HepG2 (cell line): ENCODE measurements around the gene NPHP4.

ENCODE experiments used
- FOXA1 ChIP-seq, 2 experiments: fragments of 450-650 bp in 1 of 2; sonication (generic) in 1 of 2; formaldehyde crosslinking in 1 of 2; IDR thresholded peaks; 2 replicates each; pipeline versions ENCODE4 v1.4.0 to v1.6.1; 2016 to 2020; ENCODE audit warnings: missing genetic modification reagents in 1 of 2
- KAT7 ChIP-seq: IDR thresholded peaks from 2 replicates; pipeline ENCODE4 v1.6.1; 2018; ENCODE audit warnings: borderline replicate concordance, missing compliant biosample characterization
- MTF1 ChIP-seq: sonication (generic); formaldehyde crosslinking; IDR thresholded peaks from 2 replicates; pipeline ENCODE4 v1.5.0; 2020; ENCODE audit warnings: missing genetic modification reagents
- XRCC5 ChIP-seq: fragments of 200-400 bp; formaldehyde crosslinking; optimal IDR thresholded peaks from 2 replicates; pipeline ENCODE3; 2017; ENCODE audit warnings: mild to moderate bottlenecking, low read length
- ZIK1 ChIP-seq: sonication (generic); formaldehyde crosslinking; IDR thresholded peaks from 2 replicates; pipeline ENCODE4 v1.5.0; 2020; ENCODE audit warnings: mild to moderate bottlenecking, low read depth, missing genetic modification reagents, borderline replicate concordance
- ZMYM4 ChIP-seq: sonication (generic); formaldehyde crosslinking; IDR thresholded peaks from 2 replicates; pipeline ENCODE4 v1.8.1; 2023; ENCODE audit warnings: mild to moderate bottlenecking, missing genetic modification reagents
- ZNF343 ChIP-seq: sonication (generic); formaldehyde crosslinking; IDR thresholded peaks from 2 replicates; pipeline ENCODE4 v1.4.0; 2020; ENCODE audit warnings: mild to moderate bottlenecking, missing genetic modification reagents
- ZSCAN21 ChIP-seq: sonication (generic); formaldehyde crosslinking; IDR thresholded peaks from 2 replicates; pipeline ENCODE4 v1.8.0; 2022; ENCODE audit warnings: mild to moderate bottlenecking, missing genetic modification reagents, moderate library complexity, borderline replicate concordance
- TF ChIP-seq, protein P1 (sequence below): sonication (generic); formaldehyde crosslinking; IDR thresholded peaks from 2 replicates; pipeline ENCODE4 v1.4.0; 2020; ENCODE audit warnings: missing genetic modification reagents
- TF ChIP-seq, protein P2 (sequence below): sonication (generic); formaldehyde crosslinking; IDR thresholded peaks from 2 replicates; pipeline ENCODE4 v1.4.0; 2020; ENCODE audit warnings: mild to moderate bottlenecking, missing genetic modification reagents
- TF ChIP-seq, protein P3 (sequence below): IDR thresholded peaks from 2 replicates; pipeline ENCODE4 v1.6.1; 2016
- TF ChIP-seq, protein P4 (sequence below): sonication (generic); formaldehyde crosslinking; IDR thresholded peaks from 2 replicates; pipeline ENCODE4 v1.5.0; 2020; ENCODE audit warnings: mild to moderate bottlenecking, missing genetic modification reagents, moderate library complexity

- TF ChIP-seq FOXA1 (IDR thresholded peaks at IDR 0.05) (no peak), FOXA1 (CRISPR knock-in tag; IDR thresholded peaks at IDR 0.05) (no peak), MTF1 (no peak), ZIK1 (CRISPR knock-in tag) (no peak), XRCC5 (no peak), ZMYM4 (CRISPR knock-in tag) (no peak), KAT7 (CRISPR knock-in tag) (no peak), ZSCAN21 (CRISPR knock-in tag) (no peak), ZNF343 (no peak)
- TF ChIP-seq, protein P1, sequence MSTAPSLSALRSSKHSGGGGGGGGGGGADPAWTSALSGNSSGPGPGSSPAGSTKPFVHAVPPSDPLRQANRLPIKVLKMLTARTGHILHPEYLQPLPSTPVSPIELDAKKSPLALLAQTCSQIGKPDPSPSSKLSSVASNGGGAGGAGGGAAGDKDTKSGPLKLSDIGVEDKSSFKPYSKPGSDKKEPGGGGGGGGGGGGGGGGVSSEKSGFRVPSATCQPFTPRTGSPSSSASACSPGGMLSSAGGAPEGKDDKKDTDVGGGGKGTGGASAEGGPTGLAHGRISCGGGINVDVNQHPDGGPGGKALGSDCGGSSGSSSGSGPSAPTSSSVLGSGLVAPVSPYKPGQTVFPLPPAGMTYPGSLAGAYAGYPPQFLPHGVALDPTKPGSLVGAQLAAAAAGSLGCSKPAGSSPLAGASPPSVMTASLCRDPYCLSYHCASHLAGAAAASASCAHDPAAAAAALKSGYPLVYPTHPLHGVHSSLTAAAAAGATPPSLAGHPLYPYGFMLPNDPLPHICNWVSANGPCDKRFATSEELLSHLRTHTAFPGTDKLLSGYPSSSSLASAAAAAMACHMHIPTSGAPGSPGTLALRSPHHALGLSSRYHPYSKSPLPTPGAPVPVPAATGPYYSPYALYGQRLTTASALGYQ (CRISPR knock-in tag) = no peak
- TF ChIP-seq, protein P2, sequence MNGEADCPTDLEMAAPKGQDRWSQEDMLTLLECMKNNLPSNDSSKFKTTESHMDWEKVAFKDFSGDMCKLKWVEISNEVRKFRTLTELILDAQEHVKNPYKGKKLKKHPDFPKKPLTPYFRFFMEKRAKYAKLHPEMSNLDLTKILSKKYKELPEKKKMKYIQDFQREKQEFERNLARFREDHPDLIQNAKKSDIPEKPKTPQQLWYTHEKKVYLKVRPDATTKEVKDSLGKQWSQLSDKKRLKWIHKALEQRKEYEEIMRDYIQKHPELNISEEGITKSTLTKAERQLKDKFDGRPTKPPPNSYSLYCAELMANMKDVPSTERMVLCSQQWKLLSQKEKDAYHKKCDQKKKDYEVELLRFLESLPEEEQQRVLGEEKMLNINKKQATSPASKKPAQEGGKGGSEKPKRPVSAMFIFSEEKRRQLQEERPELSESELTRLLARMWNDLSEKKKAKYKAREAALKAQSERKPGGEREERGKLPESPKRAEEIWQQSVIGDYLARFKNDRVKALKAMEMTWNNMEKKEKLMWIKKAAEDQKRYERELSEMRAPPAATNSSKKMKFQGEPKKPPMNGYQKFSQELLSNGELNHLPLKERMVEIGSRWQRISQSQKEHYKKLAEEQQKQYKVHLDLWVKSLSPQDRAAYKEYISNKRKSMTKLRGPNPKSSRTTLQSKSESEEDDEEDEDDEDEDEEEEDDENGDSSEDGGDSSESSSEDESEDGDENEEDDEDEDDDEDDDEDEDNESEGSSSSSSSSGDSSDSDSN (CRISPR knock-in tag) = no peak
- TF ChIP-seq, protein P3, sequence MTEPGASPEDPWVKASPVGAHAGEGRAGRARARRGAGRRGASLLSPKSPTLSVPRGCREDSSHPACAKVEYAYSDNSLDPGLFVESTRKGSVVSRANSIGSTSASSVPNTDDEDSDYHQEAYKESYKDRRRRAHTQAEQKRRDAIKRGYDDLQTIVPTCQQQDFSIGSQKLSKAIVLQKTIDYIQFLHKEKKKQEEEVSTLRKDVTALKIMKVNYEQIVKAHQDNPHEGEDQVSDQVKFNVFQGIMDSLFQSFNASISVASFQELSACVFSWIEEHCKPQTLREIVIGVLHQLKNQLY (CRISPR knock-in tag) = no peak
- TF ChIP-seq, protein P4, sequence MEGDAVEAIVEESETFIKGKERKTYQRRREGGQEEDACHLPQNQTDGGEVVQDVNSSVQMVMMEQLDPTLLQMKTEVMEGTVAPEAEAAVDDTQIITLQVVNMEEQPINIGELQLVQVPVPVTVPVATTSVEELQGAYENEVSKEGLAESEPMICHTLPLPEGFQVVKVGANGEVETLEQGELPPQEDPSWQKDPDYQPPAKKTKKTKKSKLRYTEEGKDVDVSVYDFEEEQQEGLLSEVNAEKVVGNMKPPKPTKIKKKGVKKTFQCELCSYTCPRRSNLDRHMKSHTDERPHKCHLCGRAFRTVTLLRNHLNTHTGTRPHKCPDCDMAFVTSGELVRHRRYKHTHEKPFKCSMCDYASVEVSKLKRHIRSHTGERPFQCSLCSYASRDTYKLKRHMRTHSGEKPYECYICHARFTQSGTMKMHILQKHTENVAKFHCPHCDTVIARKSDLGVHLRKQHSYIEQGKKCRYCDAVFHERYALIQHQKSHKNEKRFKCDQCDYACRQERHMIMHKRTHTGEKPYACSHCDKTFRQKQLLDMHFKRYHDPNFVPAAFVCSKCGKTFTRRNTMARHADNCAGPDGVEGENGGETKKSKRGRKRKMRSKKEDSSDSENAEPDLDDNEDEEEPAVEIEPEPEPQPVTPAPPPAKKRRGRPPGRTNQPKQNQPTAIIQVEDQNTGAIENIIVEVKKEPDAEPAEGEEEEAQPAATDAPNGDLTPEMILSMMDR = no peak
Observed at GRCh38 chr1:5994713-5995621, 2.7 kb upstream of the NPHP4 start.
